Neural crest cell (in vitro differentiated cells): ENCODE measurements around the gene GCNT2. TPM values are rescaled to one million over a fixed set of nuclear protein-coding genes. Genes with fewer than 3 reads are reported as not detected.
"Not testable (repeated sequence)": the region's sequence is repeated elsewhere in the genome, so short reads cannot be mapped to it uniquely, and the experiment has no call there.

Source experiments
- DNase-seq: peaks from one replicate; pipeline ENCODE4 v3.0.0; 2021; ENCODE audit warnings: low read depth, mixed read lengths, low spot score
- H3K27ac Mint-ChIP-seq: one replicate; pipeline ENCODE4 v1.8.0; 2021; ENCODE audit warnings: mild to moderate bottlenecking, mixed read lengths; ENCODE audit not compliant: unreplicated experiment
- H3K27me3 Mint-ChIP-seq: 2 replicates; pipeline ENCODE4 v1.8.0; 2021; ENCODE audit warnings: low read depth, mild to moderate bottlenecking, mixed read lengths
- H3K36me3 Mint-ChIP-seq: 2 replicates; pipeline ENCODE4 v1.8.0; 2021; ENCODE audit warnings: low read depth, mild to moderate bottlenecking, mixed read lengths
- H3K4me1 Mint-ChIP-seq: 2 replicates; pipeline ENCODE4 v1.8.0; 2021; ENCODE audit warnings: mixed read lengths
- H3K4me3 Mint-ChIP-seq: one replicate; pipeline ENCODE4 v1.8.0; 2021; ENCODE audit warnings: mild to moderate bottlenecking, mixed read lengths
- H3K9me3 Mint-ChIP-seq: 2 replicates; pipeline ENCODE4 v1.8.0; 2021; ENCODE audit warnings: mixed read lengths
- total RNA-seq: library from RNA; stranded (reverse); gene quantifications from 2 replicates; pipeline ENCODE4 v1.2.1, GENCODE V29; 2021
- TF ChIP-seq, protein P1 (sequence below): fragments of 200-600 bp; sonication (generic); conservative IDR thresholded peaks from 2 replicates; pipeline ENCODE4 v1.5.0; 2021; ENCODE audit warnings: antibody characterized with exemption, mild to moderate bottlenecking

The GCNT2 gene
- total RNA-seq, 1 donor from 2014 or later, result 6.4 TPM

DNA sequence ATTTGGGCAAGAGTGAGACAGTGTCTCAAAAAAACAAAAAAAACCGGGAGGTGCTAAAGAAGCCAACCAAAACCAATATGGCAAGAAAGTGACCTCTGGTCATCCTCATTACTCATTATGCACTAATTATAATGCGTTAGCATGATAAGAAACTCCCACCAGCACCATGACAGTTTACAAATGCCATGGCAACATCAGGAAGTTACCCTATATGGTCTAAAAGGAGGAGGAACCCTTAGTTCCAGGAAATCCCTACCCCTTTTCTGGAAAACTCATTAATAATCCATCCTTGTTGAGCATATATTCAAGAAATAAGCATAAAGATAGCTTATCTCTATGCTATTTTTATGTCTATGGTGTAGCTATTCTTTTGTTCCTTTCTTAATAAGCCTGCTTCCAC is 141.6 kb downstream of the GCNT2 start:
- H3K9me3 Mint-ChIP-seq, result peaks cover 14% of the 10 kb centered on the region
- no peak overlapping the region for H3K4me3 Mint-ChIP-seq
- TF ChIP-seq, protein P1, sequence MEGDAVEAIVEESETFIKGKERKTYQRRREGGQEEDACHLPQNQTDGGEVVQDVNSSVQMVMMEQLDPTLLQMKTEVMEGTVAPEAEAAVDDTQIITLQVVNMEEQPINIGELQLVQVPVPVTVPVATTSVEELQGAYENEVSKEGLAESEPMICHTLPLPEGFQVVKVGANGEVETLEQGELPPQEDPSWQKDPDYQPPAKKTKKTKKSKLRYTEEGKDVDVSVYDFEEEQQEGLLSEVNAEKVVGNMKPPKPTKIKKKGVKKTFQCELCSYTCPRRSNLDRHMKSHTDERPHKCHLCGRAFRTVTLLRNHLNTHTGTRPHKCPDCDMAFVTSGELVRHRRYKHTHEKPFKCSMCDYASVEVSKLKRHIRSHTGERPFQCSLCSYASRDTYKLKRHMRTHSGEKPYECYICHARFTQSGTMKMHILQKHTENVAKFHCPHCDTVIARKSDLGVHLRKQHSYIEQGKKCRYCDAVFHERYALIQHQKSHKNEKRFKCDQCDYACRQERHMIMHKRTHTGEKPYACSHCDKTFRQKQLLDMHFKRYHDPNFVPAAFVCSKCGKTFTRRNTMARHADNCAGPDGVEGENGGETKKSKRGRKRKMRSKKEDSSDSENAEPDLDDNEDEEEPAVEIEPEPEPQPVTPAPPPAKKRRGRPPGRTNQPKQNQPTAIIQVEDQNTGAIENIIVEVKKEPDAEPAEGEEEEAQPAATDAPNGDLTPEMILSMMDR, result no peak
- H3K27ac Mint-ChIP-seq, result no peak overlapping the region
- H3K36me3 Mint-ChIP-seq, result peaks cover 4% of the 10 kb centered on the region
- no peaks in the 10 kb centered on the region for H3K4me1 Mint-ChIP-seq
- no peak for DNase-seq
- peaks cover 16% of the 10 kb centered on the region for H3K27me3 Mint-ChIP-seq

- not testable (repeated sequence) for H3K4me3 Mint-ChIP-seq, H3K36me3 Mint-ChIP-seq, DNase-seq, H3K4me1 Mint-ChIP-seq, H3K27ac Mint-ChIP-seq
- peaks cover 16% of the 10 kb centered on the region for H3K27me3 Mint-ChIP-seq
- H3K9me3 Mint-ChIP-seq, result peaks cover 14% of the 10 kb centered on the region
Measured at GRCh38 chr6:10665595-10665994, 144.4 kb downstream of the GCNT2 start.

- peaks cover 16% of the 10 kb centered on the region for H3K27me3 Mint-ChIP-seq
- peaks cover 12% of the 10 kb centered on the region for H3K9me3 Mint-ChIP-seq
- no peak for DNase-seq
- no peaks in the 10 kb centered on the region for H3K4me1 Mint-ChIP-seq
- H3K36me3 Mint-ChIP-seq, result peaks cover 2% of the 10 kb centered on the region
- TF ChIP-seq, protein P1, result no peak
- no peak overlapping the region for H3K27ac Mint-ChIP-seq
- H3K4me3 Mint-ChIP-seq, result no peak overlapping the region
Measured at GRCh38 chr6:10668126-10668917, 147.2 kb downstream of the GCNT2 start.

GRCh38 chr6:10676403-10676802 is 155.3 kb downstream of the GCNT2 start:
- H3K27me3 Mint-ChIP-seq, result no peaks in the 10 kb centered on the region
- no peak overlapping the region for H3K27ac Mint-ChIP-seq
- H3K4me3 Mint-ChIP-seq, result no peak overlapping the region
- H3K36me3 Mint-ChIP-seq, result no peaks in the 10 kb centered on the region
- no peaks in the 10 kb centered on the region for H3K4me1 Mint-ChIP-seq
- no peaks in the 10 kb centered on the region for H3K9me3 Mint-ChIP-seq
- no peak for DNase-seq
- TF ChIP-seq, protein P1, result no peak

DNA sequence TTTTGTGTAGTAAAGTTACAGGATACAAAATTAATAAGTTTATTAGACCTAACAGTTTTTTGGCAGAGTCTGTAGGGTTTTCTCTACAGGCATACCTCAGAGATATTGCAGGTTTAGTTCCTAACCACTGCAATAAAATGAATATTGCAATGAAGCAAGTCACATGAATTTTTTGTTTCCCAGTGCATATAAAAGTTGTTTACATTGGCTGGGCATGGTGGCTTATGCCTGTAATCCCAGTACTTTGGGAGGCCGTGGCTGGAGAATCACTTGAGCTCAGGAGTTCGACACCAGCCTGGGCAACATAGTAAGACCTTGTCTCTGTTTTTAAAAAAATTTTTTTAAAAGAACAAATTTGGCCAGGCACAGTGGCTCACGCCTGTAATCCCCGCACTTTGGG is 157.3 kb downstream of the GCNT2 start:
- TF ChIP-seq, protein P1, result no peak
- no peaks in the 10 kb centered on the region for H3K4me1 Mint-ChIP-seq
- H3K27ac Mint-ChIP-seq, result no peak overlapping the region
- no peaks in the 10 kb centered on the region for H3K9me3 Mint-ChIP-seq
- no peaks in the 10 kb centered on the region for H3K36me3 Mint-ChIP-seq
- DNase-seq, result no peak
- H3K4me3 Mint-ChIP-seq, result no peak overlapping the region
- H3K27me3 Mint-ChIP-seq, result no peaks in the 10 kb centered on the region

Other genes starting within 250 kb of the GCNT2 start
- 8.2 and 9.6 TPM in 2 replicates for gene TFAP2A, start 106.3 kb upstream of the GCNT2 start, total RNA-seq
- 5.3 and 8.2 TPM in 2 replicates for gene C6orf52, start 173.3 kb downstream of the GCNT2 start, total RNA-seq
- 21.6 and 25.4 TPM in 2 replicates for gene PAK1IP1, start 173.6 kb downstream of the GCNT2 start, total RNA-seq
- gene TMEM14C, start 201.7 kb downstream of the GCNT2 start, total RNA-seq, result 88.3 and 90.5 TPM in 2 replicates
- gene TMEM14B, start 226.5 kb downstream of the GCNT2 start, total RNA-seq, result 80.8 and 81.5 TPM in 2 replicates